HFF-Myc (cell line): ENCODE data around the gene KRT80.

ENCODE experiments used
- DNase-seq: peaks from one replicate; pipeline ENCODE4 v3.0.0-alpha.2; 2011; ENCODE audit warnings: low read depth; ENCODE audit errors: extremely low read depth
- H3K4me3 ChIP-seq: replicated peaks from 2 replicates; pipeline ENCODE4 v1.5.1; 2011; ENCODE audit warnings: low read depth, mild to moderate bottlenecking, control low read depth, low read length
- TF ChIP-seq, protein P1 (sequence below): IDR thresholded peaks from 2 replicates; pipeline ENCODE4 v1.5.1; 2012; ENCODE audit warnings: mild to moderate bottlenecking, low read depth, low read length, control low read depth; ENCODE audit errors: missing control alignments

The KRT80 gene

DNA sequence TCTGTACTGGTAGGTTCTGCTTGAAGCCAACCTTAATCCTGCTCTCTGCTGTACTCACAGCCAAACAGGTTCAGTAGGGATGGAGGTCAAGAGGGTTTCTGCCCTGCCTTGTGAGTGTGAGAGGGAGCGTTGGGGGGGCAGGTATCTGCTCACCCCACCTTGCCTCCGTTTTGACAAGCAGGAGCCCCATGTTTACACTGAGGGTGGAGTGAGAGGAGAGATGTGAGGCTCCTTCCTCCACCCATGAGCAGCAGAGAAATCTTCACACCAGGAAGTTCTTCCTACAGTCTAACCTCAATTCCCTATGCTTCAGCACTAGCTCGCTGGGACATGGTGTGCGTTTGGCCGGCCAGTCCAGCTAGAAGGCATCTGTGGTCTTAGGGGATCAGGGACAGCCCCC lies 4.2 kb downstream of the KRT80 start:
- no peak overlapping the region for H3K4me3 ChIP-seq
- no peak for DNase-seq
- TF ChIP-seq, protein P1, sequence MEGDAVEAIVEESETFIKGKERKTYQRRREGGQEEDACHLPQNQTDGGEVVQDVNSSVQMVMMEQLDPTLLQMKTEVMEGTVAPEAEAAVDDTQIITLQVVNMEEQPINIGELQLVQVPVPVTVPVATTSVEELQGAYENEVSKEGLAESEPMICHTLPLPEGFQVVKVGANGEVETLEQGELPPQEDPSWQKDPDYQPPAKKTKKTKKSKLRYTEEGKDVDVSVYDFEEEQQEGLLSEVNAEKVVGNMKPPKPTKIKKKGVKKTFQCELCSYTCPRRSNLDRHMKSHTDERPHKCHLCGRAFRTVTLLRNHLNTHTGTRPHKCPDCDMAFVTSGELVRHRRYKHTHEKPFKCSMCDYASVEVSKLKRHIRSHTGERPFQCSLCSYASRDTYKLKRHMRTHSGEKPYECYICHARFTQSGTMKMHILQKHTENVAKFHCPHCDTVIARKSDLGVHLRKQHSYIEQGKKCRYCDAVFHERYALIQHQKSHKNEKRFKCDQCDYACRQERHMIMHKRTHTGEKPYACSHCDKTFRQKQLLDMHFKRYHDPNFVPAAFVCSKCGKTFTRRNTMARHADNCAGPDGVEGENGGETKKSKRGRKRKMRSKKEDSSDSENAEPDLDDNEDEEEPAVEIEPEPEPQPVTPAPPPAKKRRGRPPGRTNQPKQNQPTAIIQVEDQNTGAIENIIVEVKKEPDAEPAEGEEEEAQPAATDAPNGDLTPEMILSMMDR: no peak

DNA sequence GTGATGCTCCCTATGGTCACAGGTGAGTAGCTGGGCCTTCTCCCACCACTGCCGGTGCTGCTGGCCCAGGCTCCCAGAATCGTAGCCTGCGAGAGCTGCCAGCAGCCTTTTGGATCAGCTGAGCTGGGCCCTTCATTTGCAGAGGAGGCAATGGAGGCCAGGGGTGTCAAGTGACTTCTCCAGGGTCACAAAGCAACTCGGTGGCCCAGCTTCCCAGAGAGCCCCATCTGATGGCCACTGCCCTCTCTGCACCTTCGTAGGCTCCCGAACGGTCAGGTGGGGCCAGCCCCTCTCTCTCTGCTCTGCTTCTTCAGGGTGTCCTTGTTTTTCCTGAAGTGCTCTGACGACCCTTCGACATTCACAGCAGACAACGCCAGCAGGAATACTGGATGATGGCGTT lies 4.6 kb downstream of the KRT80 start:
- H3K4me3 ChIP-seq: no peak overlapping the region
- TF ChIP-seq, protein P1: no peak
- no peak for DNase-seq

DNA sequence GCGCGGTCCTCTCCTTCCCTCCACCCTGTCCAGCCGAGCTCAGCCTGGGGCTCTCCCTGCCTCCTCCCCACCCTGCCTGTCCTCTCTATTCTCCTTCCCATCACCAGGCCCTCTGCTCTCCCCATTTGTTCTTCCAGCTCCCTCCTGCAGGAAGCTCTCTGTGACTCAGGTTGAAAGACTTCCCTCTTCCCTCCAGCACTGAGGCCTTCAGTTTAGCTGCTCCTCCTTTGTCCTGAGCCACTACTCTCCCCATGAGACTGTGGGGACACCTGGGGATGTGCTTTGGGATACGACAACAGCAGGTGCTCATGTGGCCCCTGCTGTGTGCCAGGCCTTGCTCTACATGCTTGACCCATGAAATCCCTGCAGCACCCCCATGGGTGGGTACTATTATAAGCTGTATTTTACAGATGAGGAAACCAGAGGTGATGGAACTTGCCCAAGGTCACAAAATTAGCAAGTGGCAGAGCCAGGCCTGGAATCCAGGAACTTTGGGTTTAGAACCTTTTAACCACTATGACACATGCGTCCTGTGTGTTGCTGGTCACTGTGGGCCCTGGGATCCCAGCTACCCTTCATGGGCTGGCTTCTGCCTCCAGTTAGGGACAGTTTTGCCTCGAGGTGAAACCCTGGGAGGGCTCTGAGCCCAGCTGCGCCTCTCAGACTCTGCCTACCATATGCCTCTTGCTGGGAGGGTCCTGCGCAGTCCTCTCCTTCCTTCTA lies 5.5 kb downstream of the KRT80 start:
- DNase-seq: no peak
- H3K4me3 ChIP-seq: no peak overlapping the region
- TF ChIP-seq, protein P1: no peak

DNA sequence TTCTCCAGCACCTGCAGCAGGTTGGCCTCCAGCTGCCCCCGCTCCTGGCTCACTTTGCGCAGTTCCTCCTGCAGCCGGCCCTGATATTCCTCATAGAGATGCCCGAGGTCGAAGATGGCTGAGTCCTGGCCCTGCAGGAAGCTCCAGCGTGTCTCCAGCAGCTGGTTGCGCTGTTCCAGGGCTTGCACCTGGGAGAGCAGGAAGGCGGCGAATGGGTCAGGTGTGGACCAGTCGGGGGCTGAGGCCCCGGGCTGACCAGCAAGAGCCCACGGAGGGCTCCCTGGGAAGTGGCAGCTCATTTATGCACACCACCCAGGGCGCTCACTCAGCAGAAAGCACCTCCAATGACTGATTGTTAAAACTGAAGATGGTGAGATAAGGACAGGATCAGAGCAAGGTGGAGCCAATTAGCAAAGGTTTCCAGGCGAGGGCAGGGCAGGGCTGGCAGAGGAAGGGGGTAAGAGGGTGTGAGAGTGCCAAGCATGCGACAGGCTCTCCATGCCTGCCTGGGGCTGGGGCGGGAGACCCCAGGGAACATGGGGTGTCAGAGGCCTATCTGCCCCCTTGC lies 6.3 kb downstream of the KRT80 start:
- TF ChIP-seq, protein P1: no peak
- no peak for DNase-seq
- H3K4me3 ChIP-seq: no peak overlapping the region

DNA sequence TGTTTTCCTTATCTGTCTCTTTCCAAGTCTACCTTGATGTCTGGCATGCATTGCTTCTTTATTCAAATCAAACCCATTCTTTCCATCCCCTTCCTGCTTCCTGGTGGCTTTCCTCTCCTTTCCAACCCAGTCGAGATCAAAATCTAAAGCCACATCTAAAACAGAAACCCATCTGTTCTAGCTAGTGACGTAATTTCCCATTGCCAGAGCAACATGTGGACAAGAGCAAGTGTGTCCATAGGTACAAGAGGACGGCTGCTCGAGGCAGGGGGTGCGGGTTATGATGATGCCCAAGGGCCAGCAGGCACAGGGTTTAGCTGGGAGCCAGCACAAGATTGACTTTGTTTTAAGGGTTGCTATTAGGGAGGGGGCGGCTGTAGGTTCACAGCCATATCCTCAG lies 7.0 kb downstream of the KRT80 start:
- TF ChIP-seq, protein P1: no peak
- no peak overlapping the region for H3K4me3 ChIP-seq
- no peak for DNase-seq

DNA sequence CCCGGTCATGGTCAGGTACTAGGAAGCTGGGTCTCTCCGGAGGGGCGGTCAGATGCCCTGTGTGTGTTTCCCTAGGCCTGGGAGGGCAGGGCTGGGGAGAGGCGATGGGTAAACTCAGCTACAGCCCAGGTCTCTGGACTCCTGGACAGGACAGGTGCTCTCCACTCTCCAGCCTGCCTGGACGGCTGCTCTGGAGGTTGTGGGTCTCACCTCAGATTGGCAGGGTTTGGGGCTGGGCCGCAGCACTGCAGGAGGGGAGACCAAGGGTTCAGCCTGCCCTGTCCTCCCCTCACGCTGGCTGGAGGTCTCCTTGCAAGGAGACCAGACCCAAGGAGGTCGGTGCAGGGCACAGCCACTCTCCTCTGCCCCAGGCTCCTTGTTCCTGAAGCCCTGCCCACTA lies 7.8 kb downstream of the KRT80 start:
- H3K4me3 ChIP-seq: no peak overlapping the region
- DNase-seq: no peak
- TF ChIP-seq, protein P1: no peak

DNA sequence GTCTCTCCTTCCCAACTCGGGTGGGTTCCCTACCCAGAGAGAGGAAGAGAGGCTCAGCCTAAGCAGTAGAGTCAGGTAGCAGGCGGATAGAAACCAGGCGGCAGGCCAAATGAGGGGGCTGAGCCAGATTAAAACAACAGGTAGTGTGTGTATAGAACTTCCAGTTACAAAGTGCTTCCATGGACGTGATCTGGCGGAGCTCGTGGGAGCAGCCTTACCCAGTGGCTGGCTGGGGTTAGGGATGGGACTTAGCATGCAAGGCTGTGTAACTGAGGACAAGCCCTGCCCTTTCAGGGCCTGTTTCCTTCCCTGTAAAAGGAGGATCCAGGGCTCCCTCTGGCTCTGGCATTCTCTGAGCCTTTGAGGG lies 8.3 kb downstream of the KRT80 start:
- TF ChIP-seq, protein P1: no peak
- no peak for DNase-seq
- no peak overlapping the region for H3K4me3 ChIP-seq
